Spleen (tissue), 11 donors: Measurements from ENCODE around the gene MYL11. TPM values are rescaled to one million over a fixed set of nuclear protein-coding genes. Genes with fewer than 3 reads are reported as not detected.

Experiments used
- DNase-seq: peaks from one replicate; pipeline ENCODE4 v3.0.0-alpha.2; 2020
- H3K27ac ChIP-seq, 8 donors: fragments of 200-600 bp; sonication (generic) in 7 of 8; 1 replicate in 4 of 8; 2 replicates in 4 of 8; pipeline versions ENCODE4 v1.5.0 to v1.8.0; 2016 to 2021; ENCODE audit warnings: inconsistent platforms in 4 of 8, mild to moderate bottlenecking in 4 of 8, moderate library complexity in 1 of 8
- H3K27me3 ChIP-seq, 7 donors: fragments of 200-600 bp; sonication (generic) in 6 of 7; replicated peaks in 1 of 7; 1 replicate in 4 of 7; 2 replicates in 3 of 7; pipeline versions ENCODE4 v1.5.0 to v1.8.0; 2016 to 2021; ENCODE audit warnings: inconsistent platforms in 3 of 7, mild to moderate bottlenecking in 1 of 7
- H3K36me3 ChIP-seq, 6 donors: fragments of 200-600 bp; sonication (generic) in 5 of 6; 1 replicate in 4 of 6; 2 replicates in 2 of 6; pipeline versions ENCODE4 v1.5.0 to v1.8.0; 2016 to 2021; ENCODE audit warnings: inconsistent platforms in 2 of 6
- H3K4me1 ChIP-seq, 6 donors: fragments of 200-600 bp; sonication (generic) in 5 of 6; 1 replicate in 3 of 6; 2 replicates in 3 of 6; pipeline versions ENCODE4 v1.5.0 to v1.8.0; 2016 to 2021; ENCODE audit warnings: inconsistent platforms in 3 of 6
- H3K4me3 ChIP-seq, 8 donors: fragments of 200-600 bp; sonication (generic) in 7 of 8; 1 replicate in 4 of 8; 2 replicates in 4 of 8; pipeline versions ENCODE4 v1.5.0 to v1.8.0; 2016 to 2021; ENCODE audit warnings: inconsistent platforms in 4 of 8, mild to moderate bottlenecking in 4 of 8, moderate library complexity in 2 of 8
- H3K9me3 ChIP-seq, 8 donors: fragments of 200-600 bp; sonication (generic) in 7 of 8; 1 replicate in 4 of 8; 2 replicates in 4 of 8; pipeline versions ENCODE4 v1.5.0 to v1.8.0; 2016 to 2021; ENCODE audit warnings: inconsistent platforms in 4 of 8
- CTCF ChIP-seq, 11 experiments: fragments of 200-600 bp in 7 of 11; fragments of 450-650 bp in 4 of 11; sonication (generic) in 4 of 11; IDR thresholded peaks in 8 of 11; conservative IDR thresholded peaks in 3 of 11; 1 replicate in 7 of 11; 2 replicates in 4 of 11; pipeline versions ENCODE4 v1.4.0 to v1.8.0; 2016 to 2021; ENCODE audit warnings: antibody characterized with exemption in 11 of 11, inconsistent platforms in 4 of 11, mild to moderate bottlenecking in 1 of 11
- POLR2A ChIP-seq, 3 donors: fragments of 450-650 bp; IDR thresholded peaks; one replicate each; pipeline ENCODE4 v1.5.1; 2017; ENCODE audit warnings: antibody characterized with exemption in 3 of 3, mild to moderate bottlenecking in 1 of 3
- POLR2AphosphoS5 ChIP-seq, 3 donors: sonication (generic); formaldehyde crosslinking; IDR thresholded peaks; one replicate each; pipeline ENCODE4 v1.5.1; 2017; ENCODE audit warnings: antibody characterized with exemption in 3 of 3
- whole genome bisulfite sequencing, 5 donors: extraction: QIAGEN DNeasy Blood & Tissue Kit in 3 of 5; methylation state at CpG; one replicate each; pipeline versions ENCODE4 v1.1.5 to v1.1.7; 2013 to 2018; 5-methylcytosine and 5-hydroxymethylcytosine counted together
- intact Hi-C: fragments of 100-400 bp; cut with DNase I; formaldehyde crosslinking; loops from one replicate; pipeline ENCODE4 v1.15.0; 2023; ENCODE audit warnings: low total_unique reads
- polyA plus RNA-seq, 3 donors: library from polyadenylated mRNA; stranded (reverse); fragments of 200-250 nt; gene quantifications; one replicate each; pipeline ENCODE4 v1.2.1, GENCODE V29; 2013
- total RNA-seq, 7 donors: library from RNA; depleted of rRNA in 3 of 7; stranded (reverse); fragments of >200 nt in 3 of 7; fragmentation: NEBNext Ultra II Directional in 4 of 7; extraction: Animal tissue kit (Norgen Biotek cat#: 25700) in 4 of 7; gene quantifications; one replicate each; pipeline versions ENCODE4 v1.1.0 to v1.2.1, GENCODE V29; 2016 to 2021
- donor health status: healthy with polysubstance abuse.
- donor health status: DM: no; HTN: no; CAD: no; lungs with moderate emphysema.
- donor health status: DM: no; HTN: no; CAD: no.
- donor health status: Bipolar disorder and iron deficiency.
- donor health status: healthy.
- donor health status: DM: no; HTN: no; CAD: no.
- donor health status: DM: yes; HTN: yes; CAD: no.

Gene MYL11
- total and polyA plus RNA-seq, 10 donors, result 1.4 to 4.3 (median 2.8) TPM; not detected in 6

GRCh38 chr16:30378236-30379157, 3.9 kb downstream of the MYL11 start:
- WGBS, 5 donors, result 0 to 2% (median 1%) methylated on average over 41 to 67 of the region's 67 CpGs
- TF ChIP-seq POLR2AphosphoS5 (IDR thresholded peaks at IDR 0.05) (peak; percentile 85 to 89 (median 88)), POLR2A (IDR thresholded peaks at IDR 0.05) (peak in 1 of 3 donors; percentile 25), CTCF (IDR thresholded peaks at IDR 0.05 in 8 of 11, conservative IDR thresholded peaks at IDR 0.05 in 3 of 11) (peak in 5 of 11 experiments; percentile 10 to 36 (median 25))
- Histone ChIP-seq H3K4me1 (peaks cover 23 to 73% (median 49%) of the 10 kb centered on the region in 6 donors), H3K4me3 (peak overlapping the region; percentile 50 to 87 (median 70)), H3K27me3 (no peaks in the 10 kb centered on the region), H3K27ac (peak overlapping the region; percentile 99 to 100 (median 100)), H3K36me3 (peaks cover 0 to 11% (median 0%) of the 10 kb centered on the region in 6 donors), H3K9me3 (no peaks in the 10 kb centered on the region)
- peak; percentile 100 for DNase-seq
- intact Hi-C loops, result no loop called here

- no peak for DNase-seq
These were observed 4.7 kb downstream of the MYL11 start for GRCh38 chr16:30379158-30379783.

GRCh38 chr16:30380072-30380802, 5.6 kb downstream of the MYL11 start:
- H3K36me3 ChIP-seq, result peaks cover 0 to 11% (median 0%) of the 10 kb centered on the region in 6 donors
- peak overlapping the region in 6 of 8 donors; percentile 70 to 100 (median 100) for H3K27ac ChIP-seq
- no peak for TF ChIP-seq POLR2A (IDR thresholded peaks at IDR 0.05)
- no peak for TF ChIP-seq CTCF (IDR thresholded peaks at IDR 0.05 in 8 of 11, conservative IDR thresholded peaks at IDR 0.05 in 3 of 11)
- TF ChIP-seq POLR2AphosphoS5 (IDR thresholded peaks at IDR 0.05), result no peak
- intact Hi-C loops, result no loop called here
- no peak for DNase-seq
- H3K4me1 ChIP-seq, result peaks cover 23 to 82% (median 52%) of the 10 kb centered on the region in 6 donors
- H3K27me3 ChIP-seq, result no peaks in the 10 kb centered on the region
- H3K4me3 ChIP-seq, result no peak overlapping the region
- no peaks in the 10 kb centered on the region for H3K9me3 ChIP-seq
- 85 to 95% (median 90%) methylated on average over 4 of the region's 4 CpGs for WGBS, 5 donors

More at GRCh38 chr16:30379158-30379783, 4.7 kb downstream of the MYL11 start:
- H3K4me3 ChIP-seq, result peak overlapping the region; percentile 30 to 87 (median 70)
- peaks cover 0 to 11% (median 0%) of the 10 kb centered on the region in 6 donors for H3K36me3 ChIP-seq
- no peaks in the 10 kb centered on the region for H3K27me3 ChIP-seq
- peak overlapping the region; percentile 99 to 100 (median 100) for H3K27ac ChIP-seq
- no peaks in the 10 kb centered on the region for H3K9me3 ChIP-seq
- WGBS, 5 donors, result 23 to 38% (median 28%) methylated on average over 19 to 27 of the region's 27 CpGs
- TF ChIP-seq POLR2AphosphoS5 (IDR thresholded peaks at IDR 0.05) (no peak), POLR2A (IDR thresholded peaks at IDR 0.05) (no peak), CTCF (IDR thresholded peaks at IDR 0.05 in 8 of 11, conservative IDR thresholded peaks at IDR 0.05 in 3 of 11) (no peak)
- intact Hi-C loops, result no loop called here
- peaks cover 23 to 81% (median 52%) of the 10 kb centered on the region in 6 donors for H3K4me1 ChIP-seq
